HL-60/S4 treated with retinoic acid at 250 ng/mL for 4 days and 3 days (cell line): ENCODE measurements around the gene CRELD1.
"Not testable (repeated sequence)": the region's sequence is repeated elsewhere in the genome, so short reads cannot be mapped to it uniquely, and the experiment has no call there.

ENCODE experiments used
- in situ Hi-C: fragments of 300-500 bp; cut with MboI; formaldehyde crosslinking; loops from 2 replicates; pipeline ENCODE4 v1.7.0; 2022; ENCODE audit warnings: low sequenced_read_pairs

The CRELD1 gene

DNA sequence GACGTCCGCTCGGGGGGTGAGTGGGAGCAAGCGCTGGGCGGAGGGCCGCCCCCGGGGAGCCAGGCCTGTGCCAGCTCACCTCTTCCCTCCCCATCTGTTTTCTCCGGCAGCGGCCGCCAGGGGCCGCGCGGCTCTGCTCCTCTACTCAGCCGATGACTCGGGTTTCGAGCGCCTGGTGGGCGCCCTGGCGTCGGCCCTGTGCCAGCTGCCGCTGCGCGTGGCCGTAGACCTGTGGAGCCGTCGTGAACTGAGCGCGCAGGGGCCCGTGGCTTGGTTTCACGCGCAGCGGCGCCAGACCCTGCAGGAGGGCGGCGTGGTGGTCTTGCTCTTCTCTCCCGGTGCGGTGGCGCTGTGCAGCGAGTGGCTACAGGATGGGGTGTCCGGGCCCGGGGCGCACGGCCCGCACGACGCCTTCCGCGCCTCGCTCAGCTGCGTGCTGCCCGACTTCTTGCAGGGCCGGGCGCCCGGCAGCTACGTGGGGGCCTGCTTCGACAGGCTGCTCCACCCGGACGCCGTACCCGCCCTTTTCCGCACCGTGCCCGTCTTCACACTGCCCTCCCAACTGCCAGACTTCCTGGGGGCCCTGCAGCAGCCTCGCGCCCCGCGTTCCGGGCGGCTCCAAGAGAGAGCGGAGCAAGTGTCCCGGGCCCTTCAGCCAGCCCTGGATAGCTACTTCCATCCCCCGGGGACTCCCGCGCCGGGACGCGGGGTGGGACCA lies 632 bp upstream of the CRELD1 start:
- in situ Hi-C loops = no loop called here

DNA sequence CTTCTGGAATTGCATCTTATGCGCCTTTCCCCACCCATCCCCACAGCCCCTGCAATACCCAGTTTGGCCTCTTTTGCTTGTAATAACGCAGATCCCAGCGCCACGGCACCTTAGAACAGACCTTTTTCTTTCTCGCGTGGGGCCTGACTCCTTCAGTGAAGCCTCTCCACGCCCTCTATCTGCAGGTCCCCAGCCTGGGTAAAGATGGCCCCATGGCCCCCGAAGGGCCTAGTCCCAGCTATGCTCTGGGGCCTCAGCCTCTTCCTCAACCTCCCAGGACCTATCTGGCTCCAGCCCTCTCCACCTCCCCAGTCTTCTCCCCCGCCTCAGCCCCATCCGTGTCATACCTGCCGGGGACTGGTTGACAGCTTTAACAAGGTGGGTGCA lies 594 bp downstream of the CRELD1 start:
- in situ Hi-C loops = no loop called here

DNA sequence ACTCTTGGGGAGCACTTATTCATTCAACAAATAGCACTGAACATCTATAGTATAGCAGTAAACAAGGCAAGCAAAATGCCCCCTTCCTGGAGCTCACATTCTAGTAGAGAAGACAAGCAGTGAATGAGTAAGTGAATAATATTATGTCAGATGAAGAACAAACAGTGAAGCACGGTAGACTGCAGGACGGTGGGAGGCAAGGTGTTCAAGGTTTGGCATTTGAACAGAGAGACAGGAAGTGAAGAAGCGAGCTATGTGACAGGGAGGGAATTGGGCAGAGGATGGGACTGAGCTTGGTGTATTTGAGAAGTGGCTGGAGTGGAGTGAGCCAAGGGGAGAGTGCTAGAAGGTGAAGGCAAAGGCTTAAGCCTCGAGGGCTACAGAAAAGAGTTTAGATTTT lies 1.4 kb downstream of the CRELD1 start:
- in situ Hi-C loops = no loop called here

DNA sequence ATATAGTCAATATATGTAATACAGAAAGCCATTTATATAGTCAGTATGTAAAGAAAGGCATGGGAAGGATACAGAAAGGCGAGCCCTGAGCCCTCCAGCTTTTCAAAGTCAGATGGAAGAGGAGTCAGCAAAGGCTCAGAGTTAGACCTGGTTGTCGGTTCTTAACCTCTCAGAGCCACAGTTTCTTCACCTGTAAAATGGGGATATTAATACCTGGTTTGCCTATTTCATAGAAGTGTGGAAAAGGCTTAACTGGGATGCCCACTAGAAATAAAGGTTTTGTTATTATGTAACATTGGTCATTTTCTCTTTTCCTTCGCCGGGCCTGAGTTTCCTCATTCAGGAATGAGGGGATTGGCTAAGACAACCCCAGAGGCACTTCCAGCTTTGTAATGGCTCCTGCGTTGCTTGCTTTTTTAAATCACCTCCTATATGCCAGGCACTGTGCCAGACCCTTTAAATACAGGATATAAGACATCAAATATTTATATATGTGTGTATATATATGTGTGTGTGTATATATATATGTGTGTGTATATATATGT lies 2.4 kb downstream of the CRELD1 start:
- in situ Hi-C loops = no loop called here

DNA sequence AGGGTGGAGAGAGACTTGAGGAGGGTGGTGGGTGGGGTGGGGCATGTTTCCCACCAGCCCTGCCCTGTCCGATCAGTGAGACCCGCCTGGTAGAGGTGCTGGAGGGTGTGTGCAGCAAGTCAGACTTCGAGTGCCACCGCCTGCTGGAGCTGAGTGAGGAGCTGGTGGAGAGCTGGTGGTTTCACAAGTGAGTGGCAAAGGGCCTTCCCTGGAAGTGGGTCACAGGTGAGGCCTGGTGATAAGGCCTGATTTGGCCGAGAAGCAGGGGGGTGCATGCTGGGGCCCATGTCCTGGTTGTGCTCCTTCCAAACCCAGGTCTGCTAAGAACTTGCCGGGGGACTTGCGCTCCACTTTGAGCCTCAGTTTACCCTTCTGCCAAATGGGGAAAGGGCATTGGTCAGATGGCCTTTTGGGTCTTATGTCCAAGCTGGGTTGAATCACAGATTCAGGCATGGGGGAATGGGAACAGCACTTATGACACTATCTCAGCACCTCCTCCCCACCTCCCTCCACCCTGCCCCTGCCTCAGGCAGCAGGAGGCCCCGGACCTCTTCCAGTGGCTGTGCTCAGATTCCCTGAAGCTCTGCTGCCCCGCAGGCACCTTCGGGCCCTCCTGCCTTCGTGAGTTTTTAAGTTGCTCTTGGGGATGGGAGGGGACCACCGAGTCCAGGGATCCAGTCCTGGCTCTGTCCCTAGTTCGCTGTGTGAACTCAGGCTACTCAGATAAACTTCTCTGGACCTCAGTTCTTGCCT lies 4.0 kb downstream of the CRELD1 start:
- in situ Hi-C loops = no loop called here

DNA sequence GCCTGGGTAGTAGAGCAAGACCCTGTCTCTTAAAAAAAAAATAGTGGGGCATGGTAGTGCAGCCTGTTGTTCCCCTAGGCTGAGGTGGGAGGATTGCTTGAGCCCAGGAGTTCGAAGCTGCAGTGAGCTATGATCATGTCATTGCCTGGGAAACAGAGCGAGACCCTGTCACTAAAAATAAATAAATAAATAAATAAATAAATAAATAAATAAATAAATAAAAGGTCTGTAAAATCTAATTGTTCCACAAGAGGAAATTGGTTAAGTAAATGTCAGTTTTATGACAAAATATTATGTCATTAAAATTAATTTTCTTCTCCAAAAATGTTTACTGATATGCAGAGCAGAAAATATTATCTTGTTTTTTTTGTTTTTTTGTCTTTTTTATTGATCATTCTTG lies 5.3 kb downstream of the CRELD1 start:
- in situ Hi-C loops = no loop called here

DNA sequence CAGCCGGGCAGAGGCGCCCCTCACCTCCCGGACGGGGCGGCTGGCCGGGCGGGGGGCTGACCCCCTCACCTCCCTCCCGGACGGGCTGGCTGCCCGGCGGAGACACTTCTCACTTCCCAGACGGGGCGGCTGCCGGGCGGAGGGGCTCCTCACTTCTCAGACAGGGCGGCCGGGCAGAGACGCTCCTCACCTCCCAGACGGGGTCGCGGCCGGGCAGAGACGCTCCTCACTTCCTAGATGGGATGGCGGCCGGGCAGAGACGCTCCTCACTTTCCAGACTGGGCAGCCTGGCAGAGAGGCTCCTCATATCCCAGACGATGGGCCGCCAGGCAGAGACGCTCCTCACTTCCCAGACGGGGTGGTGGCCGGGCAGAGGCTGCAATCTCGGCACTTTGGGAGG lies 6.3 kb downstream of the CRELD1 start:
- in situ Hi-C loops = not testable (repeated sequence)

DNA sequence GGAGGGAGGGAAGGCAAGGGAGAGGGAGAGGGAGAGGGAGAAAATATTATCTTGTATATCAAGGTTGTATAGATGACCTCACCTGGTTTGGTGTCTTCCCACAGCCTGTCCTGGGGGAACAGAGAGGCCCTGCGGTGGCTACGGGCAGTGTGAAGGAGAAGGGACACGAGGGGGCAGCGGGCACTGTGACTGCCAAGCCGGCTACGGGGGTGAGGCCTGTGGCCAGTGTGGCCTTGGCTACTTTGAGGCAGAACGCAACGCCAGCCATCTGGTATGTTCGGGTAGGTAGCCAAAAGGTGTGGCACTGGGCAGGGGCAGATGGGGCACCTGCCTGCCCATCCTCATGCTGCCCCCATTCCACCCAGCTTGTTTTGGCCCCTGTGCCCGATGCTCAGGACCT lies 7.1 kb downstream of the CRELD1 start:
- in situ Hi-C loops = no loop called here

DNA sequence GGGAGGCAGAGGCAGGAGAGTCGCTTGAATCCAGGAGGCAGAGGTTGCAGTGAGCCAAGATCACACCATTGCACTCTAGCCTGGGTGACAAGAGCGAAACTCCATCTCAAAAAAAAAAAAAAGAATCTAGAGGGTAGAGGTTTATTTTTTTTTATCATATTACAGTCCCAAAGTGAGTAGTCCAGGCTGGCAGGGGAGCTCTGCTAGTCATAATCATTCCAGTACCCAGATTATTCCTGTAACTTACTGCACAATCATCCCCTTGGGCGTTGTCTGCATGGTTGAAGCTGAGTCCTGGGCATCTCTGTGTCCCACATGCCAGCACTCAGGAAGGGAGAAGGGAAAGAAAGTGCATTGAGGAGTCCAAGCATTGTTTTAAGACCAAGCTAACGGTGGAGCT lies 8.5 kb downstream of the CRELD1 start:
- in situ Hi-C loops = no loop called here

DNA sequence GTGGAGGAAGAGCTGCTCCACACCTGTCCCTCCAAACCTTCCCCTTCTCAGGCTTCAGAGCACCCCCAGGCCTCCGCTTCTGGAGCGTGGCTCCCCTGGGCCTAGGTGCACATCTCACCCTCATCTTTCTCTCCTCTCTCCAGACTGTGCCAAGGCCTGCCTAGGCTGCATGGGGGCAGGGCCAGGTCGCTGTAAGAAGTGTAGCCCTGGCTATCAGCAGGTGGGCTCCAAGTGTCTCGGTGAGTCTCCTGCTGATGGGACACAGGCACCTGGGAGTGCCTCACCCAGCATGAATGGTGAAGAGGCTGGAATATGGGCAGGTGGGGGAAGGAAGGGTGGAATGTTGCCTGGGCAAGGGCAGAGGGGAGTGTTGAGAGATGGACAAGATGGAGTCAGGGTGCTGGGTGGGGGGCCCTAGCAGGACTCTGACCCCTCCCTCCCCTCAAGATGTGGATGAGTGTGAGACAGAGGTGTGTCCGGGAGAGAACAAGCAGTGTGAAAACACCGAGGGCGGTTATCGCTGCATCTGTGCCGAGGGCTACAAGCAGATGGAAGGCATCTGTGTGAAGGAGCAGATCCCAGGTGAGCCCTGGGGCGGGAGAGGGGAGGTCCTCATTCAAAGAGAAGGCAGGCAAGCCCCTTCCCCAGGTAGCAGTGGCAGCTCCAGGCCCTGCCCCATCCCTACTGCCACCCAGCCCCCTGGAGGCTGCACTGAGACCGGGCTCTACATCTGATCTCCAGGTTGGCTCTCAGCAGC lies 9.5 kb downstream of the CRELD1 start:
- in situ Hi-C loops = no loop called here

DNA sequence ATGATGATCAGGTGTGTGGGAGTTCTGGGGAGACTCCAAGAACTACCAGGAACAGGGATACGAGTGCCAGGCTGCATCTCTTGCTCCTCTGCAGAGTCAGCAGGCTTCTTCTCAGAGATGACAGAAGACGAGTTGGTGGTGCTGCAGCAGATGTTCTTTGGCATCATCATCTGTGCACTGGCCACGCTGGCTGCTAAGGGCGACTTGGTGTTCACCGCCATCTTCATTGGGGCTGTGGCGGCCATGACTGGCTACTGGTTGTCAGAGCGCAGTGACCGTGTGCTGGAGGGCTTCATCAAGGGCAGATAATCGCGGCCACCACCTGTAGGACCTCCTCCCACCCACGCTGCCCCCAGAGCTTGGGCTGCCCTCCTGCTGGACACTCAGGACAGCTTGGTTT lies 10.6 kb downstream of the CRELD1 start:
- in situ Hi-C loops = no loop called here

DNA sequence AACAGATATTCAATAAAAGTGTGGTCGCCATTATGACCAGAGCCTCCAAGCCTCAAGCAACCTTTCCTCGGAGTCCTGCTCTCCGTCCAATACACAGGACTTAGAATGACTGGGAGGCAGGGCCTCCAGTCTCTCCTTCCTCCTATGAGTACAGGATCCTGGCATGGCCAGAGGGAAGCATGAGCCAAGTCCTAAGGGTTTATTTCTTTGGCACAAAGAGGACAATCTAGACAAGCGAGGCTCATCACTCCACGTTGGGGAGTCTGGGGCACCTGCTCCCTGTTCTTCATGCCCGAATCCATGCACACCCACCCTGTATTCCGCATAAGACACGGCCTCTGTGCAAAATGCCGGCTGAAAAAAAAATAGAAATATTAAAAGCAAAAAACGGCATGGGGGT lies 11.7 kb downstream of the CRELD1 start:
- in situ Hi-C loops = no loop called here

DNA sequence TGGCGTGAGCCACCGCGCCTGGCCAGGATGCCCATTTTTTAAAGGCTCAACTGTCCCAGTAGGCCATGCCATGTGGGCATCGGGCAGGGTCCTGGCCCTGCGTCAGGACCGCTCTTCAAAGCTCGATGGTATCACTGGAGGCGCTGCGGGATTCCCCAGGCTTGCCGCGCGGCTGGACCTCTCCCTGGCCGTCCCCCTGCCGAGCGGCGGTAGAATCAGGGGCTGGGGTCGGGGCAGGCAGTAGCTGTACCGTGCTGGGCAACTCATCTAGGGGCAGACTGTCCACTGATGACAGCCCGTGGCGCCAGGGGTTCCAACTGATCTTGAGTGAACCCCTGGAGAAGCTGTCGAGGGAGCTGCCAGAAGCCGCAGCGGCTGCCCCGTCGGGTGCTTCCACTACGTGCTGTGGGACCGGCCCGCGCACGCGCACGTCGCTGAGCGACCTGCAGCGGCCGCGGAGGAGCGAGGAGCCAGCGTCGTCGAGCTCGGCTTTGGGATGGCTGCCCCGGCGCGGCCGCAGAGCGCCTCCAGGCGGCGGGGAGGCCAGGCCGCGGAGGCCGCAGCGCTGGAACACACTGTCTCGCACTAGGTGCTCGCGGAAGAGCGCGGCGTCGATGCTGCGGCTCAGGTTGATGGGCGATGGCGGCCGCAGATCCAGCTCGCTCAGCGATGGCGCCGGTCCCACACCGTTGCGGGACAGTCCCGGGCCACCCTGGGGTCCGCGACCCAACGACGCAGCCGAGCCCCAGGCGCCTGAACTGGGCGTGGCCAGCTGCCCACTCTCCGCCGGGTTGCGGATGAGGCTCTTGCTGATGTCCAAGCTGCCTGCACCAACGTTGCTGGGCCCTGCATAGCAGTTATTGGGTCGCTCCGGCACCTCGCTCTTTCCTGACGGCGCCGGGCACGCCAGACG lies 12.7 kb downstream of the CRELD1 start:
- in situ Hi-C loops = no loop called here

DNA sequence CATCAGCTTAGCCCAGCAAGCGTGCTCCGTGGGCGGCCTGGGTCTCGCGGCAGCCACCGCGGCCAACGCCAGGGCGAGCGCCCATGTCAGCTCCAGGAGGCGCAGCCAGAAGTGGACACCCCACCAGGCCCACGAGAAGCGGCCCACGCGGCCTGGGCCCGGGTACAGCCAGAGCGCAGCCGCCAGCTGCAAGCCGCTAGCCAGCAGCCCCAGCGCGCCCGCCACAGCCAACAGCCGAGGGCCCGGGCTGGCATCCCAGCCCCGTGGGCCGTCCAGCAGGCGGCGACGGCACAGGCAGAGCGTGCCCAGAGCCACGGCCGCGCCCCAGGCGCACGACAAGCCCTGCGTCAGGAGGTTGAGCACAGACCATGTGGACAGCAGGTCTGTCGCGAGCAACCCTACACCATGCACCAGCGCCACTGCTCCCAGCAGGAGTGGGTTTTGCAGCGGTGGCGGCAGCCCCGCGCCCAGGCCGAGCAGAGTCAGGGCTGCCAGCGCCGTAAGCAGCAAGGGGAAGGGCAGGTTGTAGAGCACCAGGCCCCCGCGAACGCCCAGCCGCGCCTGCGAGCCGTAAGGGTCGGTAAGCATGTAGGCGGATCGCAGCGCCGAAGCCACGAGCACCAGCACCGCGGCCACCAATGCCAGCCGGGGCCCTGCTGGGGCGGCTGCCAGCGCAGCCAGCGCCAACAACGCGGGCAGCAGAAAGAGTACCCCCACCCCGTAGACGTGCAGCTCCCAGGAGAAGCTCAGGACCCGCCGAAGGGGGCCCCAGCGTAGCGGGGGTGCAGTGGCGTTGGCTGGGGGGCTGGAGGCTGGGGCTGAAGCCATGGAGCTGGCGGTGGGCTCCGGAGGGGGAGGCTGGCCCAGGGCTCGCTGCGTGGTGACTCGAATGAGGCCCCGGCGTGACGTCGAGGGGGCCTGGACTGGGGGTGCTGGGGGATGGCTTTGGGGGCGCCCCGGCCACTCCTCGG lies 13.7 kb downstream of the CRELD1 start:
- in situ Hi-C loops = no loop called here

DNA sequence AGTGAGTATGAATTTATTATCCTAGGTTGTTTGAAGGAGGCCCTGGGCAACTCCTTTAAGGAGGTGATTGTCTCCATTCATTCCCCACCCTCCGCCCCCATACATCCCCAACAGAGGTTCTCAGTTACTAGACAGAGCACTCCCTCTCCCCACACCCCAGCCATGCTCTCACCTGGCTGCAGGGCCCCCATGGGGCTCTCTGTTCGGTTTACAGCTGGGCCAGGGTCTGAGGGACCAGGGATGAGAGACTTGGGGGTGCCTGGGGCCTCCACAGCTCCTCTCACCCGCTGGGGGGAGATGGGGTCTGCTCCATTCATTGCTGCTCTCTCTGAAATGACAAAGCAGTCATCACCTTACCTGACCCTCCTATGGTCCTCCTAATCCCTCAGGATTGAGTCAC lies 15.0 kb downstream of the CRELD1 start:
- in situ Hi-C loops = no loop called here

DNA sequence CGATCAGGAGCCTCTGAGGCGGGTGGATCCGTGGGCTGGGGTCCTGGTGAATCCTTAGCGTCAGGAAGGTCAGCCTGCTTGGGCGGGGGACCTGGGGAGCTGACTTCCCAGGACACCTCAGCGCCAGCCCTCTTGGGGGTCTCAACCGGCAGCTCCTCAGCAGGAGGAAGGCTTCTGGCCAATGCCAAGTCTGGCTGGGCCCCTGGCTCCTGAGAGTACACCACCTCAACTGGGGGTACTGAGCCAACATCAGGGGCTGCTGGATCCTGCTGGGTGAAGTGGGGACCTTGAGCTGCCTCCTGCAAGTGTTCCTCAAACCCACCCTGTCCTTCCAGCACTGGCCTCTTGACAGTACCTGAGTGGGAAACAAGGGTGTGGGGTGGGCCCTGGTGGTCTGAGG lies 15.5 kb downstream of the CRELD1 start:
- in situ Hi-C loops = no loop called here

DNA sequence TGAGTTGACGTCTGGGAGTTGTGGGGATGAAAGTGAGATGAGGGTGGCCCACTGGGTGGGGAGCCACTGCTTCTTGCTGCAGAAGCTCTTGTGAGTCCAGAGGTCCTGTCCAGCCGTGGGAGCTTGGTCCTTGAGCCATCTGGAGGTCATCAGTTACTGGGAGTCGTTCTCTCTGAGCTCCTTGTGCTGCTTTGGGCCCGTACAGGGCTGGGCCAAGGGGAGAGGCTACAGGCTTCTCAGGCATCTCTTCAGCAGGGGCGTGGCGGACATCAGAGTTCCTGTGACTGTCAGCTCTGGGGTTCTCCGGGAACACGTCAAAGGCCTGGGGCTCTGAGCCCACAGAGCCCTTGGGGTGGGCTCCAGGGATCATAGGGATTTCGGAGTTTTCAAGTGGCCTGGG lies 16.0 kb downstream of the CRELD1 start:
- in situ Hi-C loops = no loop called here

DNA sequence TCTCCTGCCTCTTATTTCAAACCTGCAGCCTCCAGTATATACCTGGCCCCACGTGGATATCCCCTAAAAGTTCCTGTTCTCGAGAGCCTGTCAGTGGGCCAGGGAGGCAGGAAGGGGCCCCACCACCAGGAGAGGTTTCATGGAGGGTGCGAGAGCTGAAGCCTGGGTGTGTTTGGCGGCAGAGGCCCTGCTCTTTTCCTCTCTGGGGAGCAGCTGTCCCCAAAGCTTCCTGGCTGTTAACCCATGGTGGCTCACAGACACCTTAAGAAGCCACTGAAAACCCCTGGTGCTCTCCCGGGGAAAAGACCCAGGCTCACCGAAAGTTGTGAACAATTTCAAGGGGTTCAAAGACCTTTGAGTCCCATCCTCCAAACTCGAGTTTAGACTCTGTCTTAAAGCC lies 17.5 kb downstream of the CRELD1 start:
- in situ Hi-C loops = no loop called here

DNA sequence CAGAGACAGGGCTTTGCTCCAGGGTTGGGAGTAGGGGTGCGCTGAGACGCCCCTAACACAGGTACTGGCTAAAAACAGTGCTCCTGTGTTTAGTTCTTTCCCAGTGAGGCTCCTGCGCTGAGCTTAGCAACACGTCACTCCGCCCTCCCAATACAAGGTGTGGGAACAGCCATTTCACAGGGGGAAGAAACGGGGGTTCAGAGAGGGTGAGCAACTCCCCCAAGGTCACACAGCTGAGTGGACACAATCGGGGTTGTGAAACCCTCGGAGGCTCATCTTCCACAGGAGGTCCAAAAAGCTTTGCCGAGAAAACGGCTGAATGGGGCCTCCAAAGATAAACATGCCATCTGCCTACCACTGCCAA lies 17.9 kb downstream of the CRELD1 start:
- in situ Hi-C loops = no loop called here
